K562 (cell line): ENCODE measurements around the gene KLK3. TPM values are rescaled to one million over a fixed set of nuclear protein-coding genes. Genes with fewer than 3 reads are reported as not detected.

Experiments used
- ATAC-seq: fragments of 200-7000 bp; cut with Tn5 transposase; 3 replicates; pipeline ENCODE4 v1.9.1; 2020; ENCODE audit warnings: moderate library complexity
- BruUV-seq: library from RNA; stranded (reverse); fragments of 400-500 nt; replicated peaks from 2 replicates; lab custom pipeline; 2021; lab: Mats Ljungman, UMichigan
- CTCF ChIA-PET: fragments of 300-600 bp; formaldehyde crosslinking; extraction: SDS; loops from one replicate; lab custom pipeline; 2021; ENCODE audit warnings: low intra/inter-chr PET ratio; lab: Yijun Ruan, JAX
- POLR2A ChIA-PET: fragments of 300-600, 350-650 bp; sonication (Branson Sonifier 250); formaldehyde crosslinking; extraction: SDS; loops from one replicate; lab custom pipeline; 2021; ENCODE audit warnings: antibody characterized with exemption, inconsistent platforms; lab: Yijun Ruan, JAX
- DNase-seq, 4 experiments: peaks; one replicate each; pipeline versions ENCODE4 v3.0.0 to v3.0.0-alpha.2; 2011 to 2018; ENCODE audit warnings: low spot score in 3 of 4, mixed read lengths in 3 of 4; ENCODE audit errors: extremely low read depth in 1 of 4
- FAIRE-seq: peaks from 2 replicates; lab custom pipeline; 2011; peaks lifted over from hg19 to GRCh38; lab: Jason Lieb, UNC
- H2AFZ ChIP-seq: 2 replicates; pipeline ENCODE4 v1.6.0; 2011; ENCODE audit warnings: low read depth, low read length, control low read depth, inconsistent platforms
- H3K27ac ChIP-seq: fragments of 200-600 bp; 3 replicates; pipeline ENCODE4 v1.8.0; 2011; ENCODE audit warnings: low read depth, mild to moderate bottlenecking, control low read depth, inconsistent platforms, low read length, moderate library complexity, mixed read lengths; ENCODE audit errors: extremely low read depth
- H3K27me3 ChIP-seq, 2 experiments: fragments of 300-600 bp in 1 of 2; 2 replicates in 1 of 2; 3 replicates in 1 of 2; pipeline versions ENCODE4 v1.6.0 to v1.8.0; 2011; ENCODE audit warnings: inconsistent platforms in 2 of 2, low read length in 2 of 2, mild to moderate bottlenecking in 1 of 2, mixed read lengths in 1 of 2, moderate library complexity in 1 of 2; ENCODE audit not compliant: control insufficient read depth in 2 of 2, insufficient read depth in 2 of 2
- H3K36me3 ChIP-seq: fragments of 300-600 bp; 3 replicates; pipeline ENCODE4 v1.8.0; 2011; ENCODE audit warnings: mild to moderate bottlenecking, low read length, inconsistent platforms; ENCODE audit not compliant: control insufficient read depth, insufficient read depth
- H3K4me1 ChIP-seq, 2 experiments: fragments of 200-600 bp in 1 of 2; replicated peaks in 1 of 2; 2 replicates in 1 of 2; 3 replicates in 1 of 2; pipeline versions ENCODE4 v1.5.1 to v1.8.0; 2011; ENCODE audit warnings: inconsistent platforms in 2 of 2, low read length in 2 of 2, mild to moderate bottlenecking in 1 of 2, mixed read lengths in 1 of 2, moderate library complexity in 1 of 2; ENCODE audit not compliant: control insufficient read depth in 2 of 2, insufficient read depth in 2 of 2
- H3K4me2 ChIP-seq: 2 replicates; pipeline ENCODE4 v1.6.1; 2011; ENCODE audit warnings: low read length, control low read depth, inconsistent platforms, mixed read lengths; ENCODE audit not compliant: insufficient read depth
- H3K4me3 ChIP-seq: fragments of 200-600 bp; sonication (generic), shearing (Covaris generic); 2 replicates; pipeline ENCODE4 v1.5.1; 2016; ENCODE audit warnings: control low read depth, inconsistent platforms
- H3K79me2 ChIP-seq: fragments of 200-600 bp; 3 replicates; pipeline ENCODE4 v1.8.0; 2011; ENCODE audit warnings: low read length, inconsistent platforms; ENCODE audit not compliant: control insufficient read depth, insufficient read depth
- H3K9ac ChIP-seq, 2 experiments: 2 replicates each; pipeline versions ENCODE4 v1.6.0 to v1.6.1; 2011; ENCODE audit warnings: low read depth in 2 of 2, low read length in 2 of 2, control low read depth in 1 of 2, inconsistent platforms in 1 of 2, mild to moderate bottlenecking in 1 of 2, mixed read lengths in 1 of 2; ENCODE audit not compliant: insufficient read depth in 1 of 2
- H3K9me1 ChIP-seq: one replicate; pipeline ENCODE4 v1.6.0; 2011; ENCODE audit warnings: inconsistent platforms, mild to moderate bottlenecking, low read length, moderate library complexity; ENCODE audit not compliant: control insufficient read depth, insufficient read depth
- H3K9me3 ChIP-seq: replicated peaks from 2 replicates; pipeline ENCODE4 v1.5.1; 2011; ENCODE audit warnings: low read depth, low read length, inconsistent platforms; ENCODE audit not compliant: control insufficient read depth, insufficient read depth
- H4K20me1 ChIP-seq: replicated peaks from 2 replicates; pipeline ENCODE4 v1.6.1; 2011; ENCODE audit warnings: low read length, inconsistent platforms, mixed read lengths; ENCODE audit not compliant: control insufficient read depth, insufficient read depth
- ARID1B ChIP-seq: fragments of 450-650 bp; IDR thresholded peaks from 2 replicates; pipeline ENCODE4 v1.6.1; 2016; ENCODE audit warnings: antibody characterized with exemption, mild to moderate bottlenecking, inconsistent platforms
- GTF2E2 ChIP-seq: fragments of 200-800 bp; sonication (Bioruptor generic); IDR thresholded peaks from 2 replicates; pipeline ENCODE4 v1.6.1; 2016; ENCODE audit warnings: missing genetic modification characterization, missing compliant biosample characterization
- HMGXB4 ChIP-seq: sonication (generic); formaldehyde crosslinking; IDR thresholded peaks from 2 replicates; pipeline ENCODE4 v1.8.1; 2023; ENCODE audit warnings: mild to moderate bottlenecking, missing genetic modification reagents
- ILK ChIP-seq: fragments of 450-650 bp; IDR thresholded peaks from 2 replicates; pipeline ENCODE4 v1.6.1; 2016; ENCODE audit warnings: missing genetic modification characterization, low read depth, mild to moderate bottlenecking, missing compliant biosample characterization, moderate library complexity, borderline replicate concordance
- KAT2B ChIP-seq: IDR thresholded peaks from one replicate; pipeline ENCODE4 v1.6.1; 2012; ENCODE audit warnings: low read depth, mild to moderate bottlenecking, control low read depth, inconsistent platforms, low read length, moderate library complexity
- KLF16 ChIP-seq: IDR thresholded peaks from 2 replicates; pipeline ENCODE4 v1.6.1; 2016; ENCODE audit warnings: antibody characterized with exemption
- NFYB ChIP-seq: IDR thresholded peaks from 2 replicates; pipeline ENCODE4 v1.6.1; 2011; ENCODE audit warnings: mild to moderate bottlenecking, moderate library complexity; ENCODE audit not compliant: insufficient read length; ENCODE audit errors: extremely low read depth
- PHF8 ChIP-seq: fragments of 200-600 bp; sonication (generic); IDR thresholded peaks from 2 replicates; pipeline ENCODE4 v1.6.1; 2012; ENCODE audit warnings: mixed run types, mild to moderate bottlenecking, inconsistent platforms, low read length, moderate library complexity, borderline replicate concordance
- RB1 ChIP-seq: fragments of 450-650 bp; IDR thresholded peaks from 2 replicates; pipeline ENCODE4 v1.6.1; 2017; ENCODE audit warnings: low read depth, mild to moderate bottlenecking
- SP2 ChIP-seq: IDR thresholded peaks from 2 replicates; pipeline ENCODE4 v1.6.1; 2011; ENCODE audit warnings: mild to moderate bottlenecking, low read depth, low read length, moderate library complexity; ENCODE audit not compliant: poor library complexity, severe bottlenecking; ENCODE audit errors: extremely low read depth
- ZNF146 ChIP-seq: IDR thresholded peaks from one replicate; pipeline ENCODE4 v1.6.1; 2018; ENCODE audit warnings: missing compliant biosample characterization; ENCODE audit not compliant: unreplicated experiment
- ZNF23 ChIP-seq: fragments of 250-450 bp; sonication (Bioruptor Pico); IDR thresholded peaks from 2 replicates; pipeline ENCODE4 v1.4.0; 2020; ENCODE audit warnings: mild to moderate bottlenecking
- WGBS: fragments of 100-300 bp; shearing (Covaris generic); methylation state at CpG from one replicate; pipeline ENCODE4 v1.1.6; 2016; ENCODE audit warnings: low coverage, mixed read lengths; ENCODE audit not compliant: insufficient coverage; ENCODE audit errors: missing lambda C conversion rate; 5-methylcytosine and 5-hydroxymethylcytosine counted together
- in situ Hi-C: fragments of 300-500 bp; cut with MboI; formaldehyde crosslinking; loops from 4 replicates; pipeline ENCODE4 v1.15.0; 2018; ENCODE audit warnings: inconsistent platforms, mixed read lengths
- intact Hi-C: fragments of 100-400 bp; cut with micrococcal nuclease; formaldehyde crosslinking; loops from 2 replicates; pipeline ENCODE4 v1.14.2; 2022
- polyA plus RNA-seq, 8 experiments: library from polyadenylated mRNA; depleted of rRNA in 4 of 8; stranded (reverse) in 5 of 8; unstranded in 3 of 8; fragments of >200 nt; fragmentation: Nextera tagmentation in 2 of 8; fragmentation: Illumina TruSeq in 1 of 8; extraction: Ambion mirVana in 2 of 8; extraction: Trizol in 1 of 8; gene quantifications; 2 replicates each; pipeline versions ENCODE4 v1.2.1 to v1.2.3, GENCODE V29; 2011 to 2014; ENCODE audit warnings: inconsistent platforms in 1 of 8, missing spikeins in 1 of 8
- total RNA-seq, 7 experiments: library from RNA; depleted of rRNA in 6 of 7; stranded (reverse); fragments of >200 nt in 6 of 7; fragmentation: Illumina TruSeq in 2 of 7; extraction: Trizol in 2 of 7; gene quantifications; 2 replicates each; pipeline versions ENCODE4 v1.2.1 to v1.2.3, GENCODE V29; 2011 to 2021; ENCODE audit warnings: low replicate concordance in 1 of 7
- TF ChIP-seq, protein P1 (sequence below): fragments of 450-650 bp; formaldehyde crosslinking; IDR thresholded peaks from 2 replicates; pipeline ENCODE4 v1.4.0; 2020; ENCODE audit warnings: mild to moderate bottlenecking, moderate library complexity

KLK3 gene
- total and polyA plus RNA-seq, 9 of the 15 experiments (the other 6 are each of a cell fraction or from before 2014, with no cell fraction given), result not detected

DNA sequence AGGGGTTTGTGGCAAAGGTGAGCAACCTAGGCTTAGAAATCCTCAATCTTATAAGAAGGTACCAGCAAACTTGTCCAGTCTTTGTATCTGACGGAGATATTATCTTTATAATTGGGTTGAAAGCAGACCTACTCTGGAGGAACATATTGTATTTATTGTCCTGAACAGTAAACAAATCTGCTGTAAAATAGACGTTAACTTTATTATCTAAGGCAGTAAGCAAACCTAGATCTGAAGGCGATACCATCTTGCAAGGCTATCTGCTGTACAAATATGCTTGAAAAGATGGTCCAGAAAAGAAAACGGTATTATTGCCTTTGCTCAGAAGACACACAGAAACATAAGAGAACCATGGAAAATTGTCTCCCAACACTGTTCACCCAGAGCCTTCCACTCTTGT is 14.8 kb downstream of the KLK3 start:
- in situ Hi-C loops (no loop called here), intact Hi-C loops (no loop called here)
- POLR2A ChIA-PET, result interaction anchor here (1.3 kb wide), 1 partner anchor 74 kb away, joined by 5 read pairs; no protein-coding TSS in a partner anchor
- Histone ChIP-seq H3K9me1 (no peaks in the 10 kb centered on the region), H3K9me3 (0 out of 2 replicates have a peak, but pooled peaks cover 4% of the 10 kb centered on the region), H4K20me1 (no peaks in the 10 kb centered on the region), H3K9ac (no peak overlapping the region), H3K79me2 (no peaks in the 10 kb centered on the region), H3K4me2 (no peak overlapping the region), H3K27me3 (peaks cover 11 to 20% of the 10 kb centered on the region in 2 experiments; a peak in 3 of 5 replicates), H2AFZ (peak overlapping the region; percentile 97), H3K4me3 (no peak overlapping the region), H3K4me1 (peaks cover 4 to 7% of the 10 kb centered on the region in 2 experiments; a peak in 4 of 5 replicates), H3K27ac (no peak overlapping the region), H3K36me3 (no peaks in the 10 kb centered on the region)
- no peak for TF ChIP-seq PHF8
- TF ChIP-seq ZNF146 (CRISPR knock-in tag), result no peak
- TF ChIP-seq, protein P1, sequence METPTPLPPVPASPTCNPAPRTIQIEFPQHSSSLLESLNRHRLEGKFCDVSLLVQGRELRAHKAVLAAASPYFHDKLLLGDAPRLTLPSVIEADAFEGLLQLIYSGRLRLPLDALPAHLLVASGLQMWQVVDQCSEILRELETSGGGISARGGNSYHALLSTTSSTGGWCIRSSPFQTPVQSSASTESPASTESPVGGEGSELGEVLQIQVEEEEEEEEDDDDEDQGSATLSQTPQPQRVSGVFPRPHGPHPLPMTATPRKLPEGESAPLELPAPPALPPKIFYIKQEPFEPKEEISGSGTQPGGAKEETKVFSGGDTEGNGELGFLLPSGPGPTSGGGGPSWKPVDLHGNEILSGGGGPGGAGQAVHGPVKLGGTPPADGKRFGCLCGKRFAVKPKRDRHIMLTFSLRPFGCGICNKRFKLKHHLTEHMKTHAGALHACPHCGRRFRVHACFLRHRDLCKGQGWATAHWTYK (CRISPR knock-in tag), result no peak
- no peak for TF ChIP-seq ILK (tag)
- TF ChIP-seq ZNF23, result no peak
- TF ChIP-seq RB1, result no peak
- no peak for TF ChIP-seq SP2
- TF ChIP-seq NFYB, result no peak
- TF ChIP-seq GTF2E2 (tag), result no peak
- no peak for TF ChIP-seq KAT2B
- no peak for TF ChIP-seq KLF16
- no peak for TF ChIP-seq HMGXB4 (CRISPR knock-in tag)
- no peak for TF ChIP-seq ARID1B
- DNase-seq (no peak), FAIRE-seq (no peak), ATAC-seq (no peak)
- no TSS peak for BruUV-seq
- WGBS, result 34% methylated on average over 4 of the region's 4 CpGs
- CTCF ChIA-PET, result no interaction called here
